Keratinocyte (primary cell): ENCODE data around the gene HIP1.

Experiments used
- EZH2 ChIP-seq: IDR thresholded peaks from one replicate; pipeline ENCODE4 v1.6.1; 2012; ENCODE audit warnings: inconsistent platforms, mild to moderate bottlenecking, low read length, moderate library complexity
- TF ChIP-seq, protein P1 (sequence below), 3 experiments: IDR thresholded peaks in 1 of 3; conservative IDR thresholded peaks in 1 of 3; optimal IDR thresholded peaks in 1 of 3; 2 replicates in 2 of 3; 3 replicates in 1 of 3; pipeline versions ENCODE3 to v1.5.1; 2011; ENCODE audit warnings: low read length in 3 of 3, mild to moderate bottlenecking in 3 of 3, moderate library complexity in 2 of 3, control low read depth in 1 of 3, inconsistent platforms in 1 of 3; ENCODE audit not compliant: insufficient read depth in 2 of 3; ENCODE audit errors: extremely low read depth in 1 of 3

DNA sequence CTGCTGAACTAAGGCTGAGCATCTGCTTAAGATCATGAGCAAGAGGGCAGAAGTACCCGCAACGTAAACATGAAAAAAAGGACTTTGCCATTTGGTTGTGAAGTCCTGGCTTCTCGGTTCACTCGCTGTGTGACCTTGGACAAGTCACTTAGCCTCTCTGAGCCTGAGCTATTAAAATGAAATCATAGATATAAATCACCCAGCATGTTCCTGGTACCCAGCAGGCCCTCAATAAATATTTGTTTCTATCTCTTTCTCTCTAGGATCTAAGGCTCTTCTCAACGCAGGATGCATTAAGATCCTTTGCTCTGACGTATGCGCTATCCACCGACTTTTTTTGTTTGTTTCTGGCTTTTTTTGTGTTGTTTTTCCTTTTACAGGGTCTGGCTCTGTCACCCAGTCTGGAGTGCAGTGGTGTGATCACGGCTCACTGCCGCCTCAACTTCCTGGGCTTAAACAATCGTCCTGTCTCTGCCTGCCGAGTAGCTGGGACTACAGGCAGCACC, 6.7 kb downstream of the HIP1 start:
- TF ChIP-seq, protein P1, sequence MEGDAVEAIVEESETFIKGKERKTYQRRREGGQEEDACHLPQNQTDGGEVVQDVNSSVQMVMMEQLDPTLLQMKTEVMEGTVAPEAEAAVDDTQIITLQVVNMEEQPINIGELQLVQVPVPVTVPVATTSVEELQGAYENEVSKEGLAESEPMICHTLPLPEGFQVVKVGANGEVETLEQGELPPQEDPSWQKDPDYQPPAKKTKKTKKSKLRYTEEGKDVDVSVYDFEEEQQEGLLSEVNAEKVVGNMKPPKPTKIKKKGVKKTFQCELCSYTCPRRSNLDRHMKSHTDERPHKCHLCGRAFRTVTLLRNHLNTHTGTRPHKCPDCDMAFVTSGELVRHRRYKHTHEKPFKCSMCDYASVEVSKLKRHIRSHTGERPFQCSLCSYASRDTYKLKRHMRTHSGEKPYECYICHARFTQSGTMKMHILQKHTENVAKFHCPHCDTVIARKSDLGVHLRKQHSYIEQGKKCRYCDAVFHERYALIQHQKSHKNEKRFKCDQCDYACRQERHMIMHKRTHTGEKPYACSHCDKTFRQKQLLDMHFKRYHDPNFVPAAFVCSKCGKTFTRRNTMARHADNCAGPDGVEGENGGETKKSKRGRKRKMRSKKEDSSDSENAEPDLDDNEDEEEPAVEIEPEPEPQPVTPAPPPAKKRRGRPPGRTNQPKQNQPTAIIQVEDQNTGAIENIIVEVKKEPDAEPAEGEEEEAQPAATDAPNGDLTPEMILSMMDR (optimal IDR thresholded peaks at IDR 0.05 in 1 of 3, IDR thresholded peaks at IDR 0.05 in 1 of 3, conservative IDR thresholded peaks at IDR 0.05 in 1 of 3; ENCODE audit: extremely low read depth in 1 of 3, insufficient read depth in 2 of 3, low read length in 3 of 3) = no peak
- TF ChIP-seq EZH2 = no peak
